ENCODE measurements around the gene RAB24.

RAB24 gene

DNA sequence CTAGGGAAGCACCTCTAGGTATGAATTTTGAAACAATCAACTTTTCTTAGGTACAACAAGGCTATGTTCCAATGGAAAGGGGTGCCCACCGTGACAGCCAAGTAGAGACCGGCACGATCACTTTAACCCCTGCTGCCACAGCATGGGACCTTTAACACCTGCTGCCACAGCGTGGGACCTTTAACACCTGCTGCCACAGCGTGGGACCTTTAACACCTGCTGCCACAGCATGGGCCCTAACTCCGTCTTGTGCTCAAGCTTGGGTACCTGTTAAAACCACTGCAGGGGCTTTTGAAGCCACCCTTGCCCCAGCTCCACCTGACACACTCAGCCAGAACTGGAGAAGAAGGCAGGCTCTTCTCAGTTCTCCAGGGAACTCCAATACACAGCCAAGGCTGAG, 26.4 kb upstream of the RAB24 start:
- TF ChIP-seq, protein P1, sequence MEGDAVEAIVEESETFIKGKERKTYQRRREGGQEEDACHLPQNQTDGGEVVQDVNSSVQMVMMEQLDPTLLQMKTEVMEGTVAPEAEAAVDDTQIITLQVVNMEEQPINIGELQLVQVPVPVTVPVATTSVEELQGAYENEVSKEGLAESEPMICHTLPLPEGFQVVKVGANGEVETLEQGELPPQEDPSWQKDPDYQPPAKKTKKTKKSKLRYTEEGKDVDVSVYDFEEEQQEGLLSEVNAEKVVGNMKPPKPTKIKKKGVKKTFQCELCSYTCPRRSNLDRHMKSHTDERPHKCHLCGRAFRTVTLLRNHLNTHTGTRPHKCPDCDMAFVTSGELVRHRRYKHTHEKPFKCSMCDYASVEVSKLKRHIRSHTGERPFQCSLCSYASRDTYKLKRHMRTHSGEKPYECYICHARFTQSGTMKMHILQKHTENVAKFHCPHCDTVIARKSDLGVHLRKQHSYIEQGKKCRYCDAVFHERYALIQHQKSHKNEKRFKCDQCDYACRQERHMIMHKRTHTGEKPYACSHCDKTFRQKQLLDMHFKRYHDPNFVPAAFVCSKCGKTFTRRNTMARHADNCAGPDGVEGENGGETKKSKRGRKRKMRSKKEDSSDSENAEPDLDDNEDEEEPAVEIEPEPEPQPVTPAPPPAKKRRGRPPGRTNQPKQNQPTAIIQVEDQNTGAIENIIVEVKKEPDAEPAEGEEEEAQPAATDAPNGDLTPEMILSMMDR (IDR thresholded peaks at IDR 0.05; ENCODE audit: control extremely low read depth, extremely low read depth, low read depth, missing control alignments), result no peak
- no peak for DNase-seq (ENCODE audit: extremely low spot score)
- POLR2A ChIA-PET, result no interaction called here
- CTCF ChIA-PET, result interaction anchor here (0.8 to 3.5 kb wide), 5 partner anchors 12 to 218 kb away, joined by 3 to 17 read pairs (median 3); partner anchors contain the start of gene MXD3

DNA sequence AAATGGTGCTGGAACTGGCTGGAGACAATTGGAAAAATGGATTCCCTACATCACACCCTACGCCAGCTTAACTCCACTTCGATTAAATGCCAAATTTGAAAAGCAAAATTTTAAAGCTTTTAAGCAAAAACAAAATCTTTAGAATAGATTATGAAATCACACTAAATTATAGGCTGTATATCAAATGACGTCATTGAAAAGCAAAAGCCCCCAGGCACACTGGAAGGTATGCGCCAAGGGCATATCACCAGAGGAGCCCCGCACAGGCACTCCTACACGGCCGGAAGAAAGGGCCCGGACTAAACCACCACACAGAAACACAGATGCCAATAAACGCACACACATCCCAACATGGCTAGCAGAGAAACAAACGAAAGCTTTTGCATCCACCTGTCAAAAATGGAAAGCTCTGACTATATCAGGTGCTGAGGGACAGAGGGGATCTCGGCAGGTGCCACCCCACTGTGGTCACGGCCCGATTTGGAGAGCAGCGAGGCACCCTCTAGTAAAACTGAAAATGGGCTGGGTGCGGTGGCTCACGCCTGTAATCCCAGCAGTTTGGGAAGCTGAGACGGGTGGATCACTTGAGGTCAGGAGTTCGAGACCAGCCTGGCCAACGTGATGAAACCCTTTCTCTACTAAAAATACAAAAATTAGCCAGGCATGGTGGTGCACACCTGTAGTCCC, 25.2 kb upstream of the RAB24 start:
- TF ChIP-seq, protein P1 (IDR thresholded peaks at IDR 0.05; ENCODE audit: control extremely low read depth, extremely low read depth, low read depth, missing control alignments), result no peak
- ChIA-PET POLR2A (no interaction called here), CTCF (interaction anchor here (1.0 to 4.7 kb wide), 5 partner anchors 9 to 127 kb away, joined by 3 to 20 read pairs (median 10); no protein-coding TSS in a partner anchor)
- no peak for DNase-seq (ENCODE audit: extremely low spot score)

DNA sequence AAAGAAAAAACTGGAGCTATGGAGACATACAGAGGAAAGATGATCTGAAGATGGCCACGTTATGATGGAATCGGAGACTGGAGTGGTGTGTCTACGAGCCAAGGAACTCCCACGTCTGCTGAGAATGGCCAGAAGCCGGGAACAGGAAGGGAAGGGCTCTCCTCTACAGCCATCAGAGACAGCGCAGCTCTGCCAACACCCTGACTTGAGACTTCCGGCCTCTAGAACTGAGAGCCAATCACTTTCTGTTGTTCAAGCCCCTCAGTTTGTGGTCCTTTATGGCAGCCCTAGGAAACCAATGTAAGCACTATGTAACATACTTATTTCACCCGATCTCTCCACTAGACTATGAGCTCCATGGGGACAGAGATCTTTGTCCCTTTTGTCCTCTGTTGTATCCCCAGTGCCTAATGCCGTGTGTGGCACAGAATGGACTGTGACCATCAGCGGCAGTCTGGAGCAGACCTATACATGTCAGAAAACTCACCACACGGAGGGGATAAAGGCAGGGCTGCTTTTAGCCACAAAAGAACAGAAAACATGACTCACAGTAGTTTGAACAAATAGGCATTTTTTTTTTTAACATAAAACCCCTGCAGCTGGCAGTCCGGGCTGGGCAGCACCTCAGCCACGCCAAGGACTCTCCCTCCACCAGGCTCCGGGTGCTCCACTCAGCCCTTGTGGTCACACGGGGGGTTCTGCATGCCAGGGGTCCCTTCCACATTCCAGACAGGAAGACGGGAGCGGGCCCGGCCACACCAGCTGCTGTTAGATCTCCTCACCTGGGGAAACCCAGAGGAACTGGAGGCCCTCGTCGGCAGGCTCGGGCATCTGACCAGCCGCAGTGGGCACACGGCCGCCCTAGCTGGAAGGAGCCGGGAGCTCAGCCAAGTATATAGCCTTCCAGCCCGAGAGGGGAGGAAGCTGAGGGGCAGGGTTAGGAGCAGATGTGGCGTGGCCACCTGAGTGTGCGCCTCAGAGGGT, 24.3 kb upstream of the RAB24 start:
- ChIA-PET CTCF (interaction anchor here (0.7 to 4.7 kb wide), 6 partner anchors 8 to 128 kb away, joined by 3 to 20 read pairs (median 7); no protein-coding TSS in a partner anchor), POLR2A (no interaction called here)
- DNase-seq (ENCODE audit: extremely low spot score), result no peak
- TF ChIP-seq, protein P1 (IDR thresholded peaks at IDR 0.05; ENCODE audit: control extremely low read depth, extremely low read depth, low read depth, missing control alignments), result no peak

DNA sequence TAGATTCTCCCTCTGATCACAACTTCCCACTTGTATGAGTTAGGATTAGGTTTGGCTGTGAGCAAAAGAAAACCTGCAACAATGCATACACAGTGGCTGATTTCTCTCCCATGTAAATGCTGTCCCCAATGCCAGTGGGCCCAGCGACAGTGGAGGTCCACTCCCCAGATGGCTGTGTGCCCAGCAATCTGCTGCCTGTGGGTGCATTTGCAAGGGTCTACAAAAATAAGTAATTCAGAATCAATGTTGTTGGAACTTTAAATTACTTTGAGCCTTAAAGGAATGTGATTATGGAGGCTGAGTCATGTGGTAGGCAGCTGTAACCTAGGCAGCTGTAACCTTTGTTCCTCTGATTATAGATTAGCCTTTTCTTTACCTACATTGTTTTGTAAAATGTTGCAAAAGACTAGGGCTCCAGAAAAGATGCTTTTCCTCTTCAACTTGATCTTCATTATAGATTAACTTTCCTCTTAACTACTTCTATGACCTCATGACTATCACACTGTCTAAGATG, 22.4 kb upstream of the RAB24 start:
- DNase-seq (ENCODE audit: extremely low spot score), result no peak
- TF ChIP-seq, protein P1 (IDR thresholded peaks at IDR 0.05; ENCODE audit: control extremely low read depth, extremely low read depth, low read depth, missing control alignments), result no peak
- POLR2A ChIA-PET, result no interaction called here
- CTCF ChIA-PET, result interaction anchor here (4.7 kb wide), 1 partner anchor 130 kb away, joined by 20 read pairs; no protein-coding TSS in a partner anchor

DNA sequence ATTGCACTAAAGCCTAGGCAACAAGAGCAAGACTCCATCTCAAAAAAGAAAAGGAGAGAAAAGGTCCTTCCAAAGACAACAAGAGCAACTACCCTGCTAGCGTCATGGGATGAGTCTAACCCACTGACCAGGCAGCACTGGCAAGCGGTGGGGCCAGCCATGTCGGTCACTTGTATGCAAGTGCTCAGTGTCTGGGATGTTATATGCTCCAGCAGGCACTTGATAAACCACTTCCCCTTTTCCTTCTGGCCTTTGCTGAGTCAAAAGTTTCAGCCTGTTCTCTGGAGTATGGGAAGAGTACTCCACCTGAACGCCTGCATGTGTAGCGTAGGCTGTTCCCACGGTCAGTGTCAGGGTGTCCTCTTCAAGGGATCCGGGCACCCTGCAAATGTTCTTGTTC, 17.4 kb upstream of the RAB24 start:
- ChIA-PET CTCF (interaction anchor here (0.9 to 5.2 kb wide), 5 partner anchors 11 to 209 kb away, joined by 3 to 44 read pairs (median 5); no protein-coding TSS in a partner anchor), POLR2A (no interaction called here)
- TF ChIP-seq, protein P1 (IDR thresholded peaks at IDR 0.05; ENCODE audit: control extremely low read depth, extremely low read depth, low read depth, missing control alignments), result no peak
- no peak for DNase-seq (ENCODE audit: extremely low spot score)
